Muscle of arm (tissue), 12 donors: Measurements from ENCODE around the gene DMTF1. TPM values are rescaled to one million over a fixed set of nuclear protein-coding genes. Genes with fewer than 3 reads are reported as not detected.
"Not testable (repeated sequence)": the region's sequence is repeated elsewhere in the genome, so short reads cannot be mapped to it uniquely, and the experiment has no call there.

Experiments
- DNase-seq: peaks from one replicate; pipeline ENCODE4 v3.0.0-alpha.2; 2013
- polyA plus RNA-seq, 12 donors: library from polyadenylated mRNA; unstranded; fragments of 120-200 nt; gene quantifications; one replicate each; pipeline ENCODE4 v1.2.1, GENCODE V29; 2013; ENCODE audit not compliant: insufficient read length in 12 of 12

Gene DMTF1
- polyA plus RNA-seq, 12 donors = 55.2 to 193 (median 112) TPM; not detected in 1

- peak; percentile 64 for DNase-seq
These were observed 67.9 kb downstream of the DMTF1 start for GRCh38 chr7:87220026-87220733.

- peak; percentile 27 for DNase-seq
These were observed 68.5 kb downstream of the DMTF1 start for GRCh38 chr7:87220734-87221215.

GRCh38 chr7:87223666-87224065 lies 71.4 kb downstream of the DMTF1 start:
- no peak for DNase-seq

- no peak for DNase-seq
These were observed 73.4 kb downstream of the DMTF1 start for GRCh38 chr7:87225696-87226095.

- DNase-seq = no peak
These were observed 74.2 kb downstream of the DMTF1 start for GRCh38 chr7:87226495-87226894.

- DNase-seq = no peak
These were observed 79.0 kb downstream of the DMTF1 start for GRCh38 chr7:87231258-87231657.

GRCh38 chr7:87231711-87232110 lies 79.5 kb downstream of the DMTF1 start:
- peak; percentile 47 for DNase-seq

GRCh38 chr7:87234949-87235348 lies 82.7 kb downstream of the DMTF1 start:
- DNase-seq = no peak

- not testable (repeated sequence) for DNase-seq
These were observed 86.3 kb downstream of the DMTF1 start for GRCh38 chr7:87238464-87239051.

GRCh38 chr7:87245671-87246070 lies 93.4 kb downstream of the DMTF1 start:
- not testable (repeated sequence) for DNase-seq

Other genes with a start within 250 kb of the DMTF1 start
- gene ELAPOR2, start 92.8 kb upstream of the DMTF1 start, polyA plus RNA-seq = 10 to 100 TPM in 2 of 12 donors, 1 to 10 TPM in 9, not detected in 1; 5.5 to 29.3 (median 8.7) TPM
- gene TMEM243, start 67.3 kb downstream of the DMTF1 start, polyA plus RNA-seq = 10 to 100 TPM in 11 of 12 donors, not detected in 1; 13.8 to 26.1 (median 19.6) TPM
- gene CROT, start 193.2 kb downstream of the DMTF1 start, polyA plus RNA-seq = 10 to 100 TPM in 10 of 12 donors, 1 to 10 TPM in 1, not detected in 1; 8.6 to 25.8 (median 12.9) TPM